Loucy (cell line): ENCODE data around the gene TBC1D12.

Experiments used
- H2AFZ ChIP-seq: fragments of 200-600 bp; sonication (generic); 2 replicates; pipeline ENCODE4 v1.6.0; 2016; ENCODE audit warnings: antibody characterized with exemption, mild to moderate bottlenecking, low read length, moderate library complexity
- H3F3A ChIP-seq: fragments of 200-600 bp; 2 replicates; pipeline ENCODE4 v1.6.0; 2016; ENCODE audit warnings: antibody characterized with exemption, low read depth, mild to moderate bottlenecking
- H3K27me3 ChIP-seq: fragments of 200-600 bp; sonication (generic); 2 replicates; pipeline ENCODE4 v1.6.1; 2014; ENCODE audit warnings: low read length, mild to moderate bottlenecking; ENCODE audit not compliant: insufficient read depth, poor library complexity, severe bottlenecking
- H3K36me3 ChIP-seq: fragments of 200-600 bp; sonication (generic); 2 replicates; pipeline ENCODE4 v1.6.1; 2016; ENCODE audit warnings: low read length; ENCODE audit not compliant: insufficient read depth
- H3K4me1 ChIP-seq: fragments of 200-600 bp; sonication (generic); 2 replicates; pipeline ENCODE4 v1.5.1; 2014; ENCODE audit warnings: low read length, mild to moderate bottlenecking; ENCODE audit not compliant: insufficient read depth, poor library complexity, severe bottlenecking
- H3K4me2 ChIP-seq: fragments of 200-600 bp; sonication (generic); 2 replicates; pipeline ENCODE4 v1.6.0; 2014; ENCODE audit warnings: antibody characterized with exemption, low read length, low read depth, mild to moderate bottlenecking; ENCODE audit not compliant: poor library complexity, severe bottlenecking
- H3K4me3 ChIP-seq: fragments of 200-600 bp; sonication (generic); 2 replicates; pipeline ENCODE4 v1.5.1; 2014; ENCODE audit warnings: low read length, mild to moderate bottlenecking, mixed read lengths; ENCODE audit not compliant: poor library complexity, severe bottlenecking
- H3K79me2 ChIP-seq: fragments of 200-600 bp; sonication (generic); 2 replicates; pipeline ENCODE4 v1.6.1; 2014; ENCODE audit warnings: low read length; ENCODE audit not compliant: insufficient read depth
- H3K9ac ChIP-seq: fragments of 200-600 bp; sonication (generic); 2 replicates; pipeline ENCODE4 v1.6.0; 2014; ENCODE audit warnings: mild to moderate bottlenecking, low read depth, low read length, moderate library complexity; ENCODE audit not compliant: poor library complexity, severe bottlenecking
- H3K9me2 ChIP-seq: fragments of 200-600 bp; sonication (generic); replicated peaks from 2 replicates; pipeline ENCODE4 v1.6.1; 2016; ENCODE audit warnings: low read depth, low read length, mixed read lengths
- H3K9me3 ChIP-seq: fragments of 200-600 bp; sonication (generic); 2 replicates; pipeline ENCODE4 v1.6.1; 2014; ENCODE audit warnings: mild to moderate bottlenecking, antibody characterized with exemption, low read length, low read depth; ENCODE audit not compliant: insufficient read depth
- H4K20me1 ChIP-seq: fragments of 200-600 bp; sonication (generic); 2 replicates; pipeline ENCODE4 v1.6.0; 2014; ENCODE audit warnings: antibody characterized with exemption, low read length, mild to moderate bottlenecking; ENCODE audit not compliant: insufficient read depth, poor library complexity, severe bottlenecking
- EZH2phosphoT487 ChIP-seq: fragments of 200-600 bp; IDR thresholded peaks from 2 replicates; pipeline ENCODE4 v1.6.1; 2018; ENCODE audit warnings: antibody characterized with exemption, mild to moderate bottlenecking, moderate library complexity, borderline replicate concordance
- TF ChIP-seq, protein P1 (sequence below): fragments of 200-600 bp; sonication (generic); conservative IDR thresholded peaks from 2 replicates; pipeline ENCODE4 v1.5.1; 2014; ENCODE audit warnings: mild to moderate bottlenecking, antibody characterized with exemption, low read length

Gene TBC1D12

DNA sequence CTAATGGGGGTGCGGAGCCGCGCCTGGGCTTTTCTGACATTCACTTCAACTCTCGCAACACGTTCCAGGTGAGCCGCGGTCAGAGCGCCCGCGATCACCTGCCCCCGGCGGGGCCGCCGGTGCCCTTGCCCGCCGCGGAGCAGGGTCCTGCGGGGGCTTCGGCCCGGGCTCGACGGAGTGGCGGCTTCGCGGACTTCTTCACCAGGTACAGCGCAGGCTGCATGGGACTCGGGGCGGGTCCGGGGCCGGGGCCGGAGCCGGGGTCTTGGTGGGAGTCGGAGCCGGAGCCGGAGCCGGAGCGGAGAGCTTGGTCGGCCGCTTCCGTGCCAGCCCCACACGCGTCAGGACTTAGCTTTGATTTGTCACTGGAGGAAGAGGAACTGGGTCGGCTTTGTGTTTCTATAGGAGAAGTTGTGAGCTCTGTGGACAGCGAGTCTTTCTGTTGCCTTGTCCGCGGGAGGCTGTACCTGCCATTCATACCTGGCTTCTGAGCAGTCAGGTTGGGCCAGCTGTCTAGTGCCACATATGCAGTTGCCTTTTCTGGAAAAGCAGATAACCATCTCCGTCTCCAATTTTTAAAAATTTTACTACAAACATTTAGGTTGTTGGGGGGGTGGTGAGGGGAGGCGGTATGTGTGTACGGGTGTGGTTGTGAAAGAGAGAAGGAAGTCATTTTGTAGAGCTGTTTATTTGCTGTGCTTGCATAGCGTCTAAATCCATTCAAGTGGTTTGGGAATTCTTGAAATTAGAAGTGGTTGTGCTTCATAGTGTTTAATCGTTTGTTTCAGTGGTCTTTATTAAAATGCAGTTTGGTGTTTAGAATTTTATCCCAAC, 1.3 kb downstream of the TBC1D12 start:
- Histone ChIP-seq H3K36me3 (no peaks in the 10 kb centered on the region), H3K27me3 (no peaks in the 10 kb centered on the region)
- TF ChIP-seq, protein P1, sequence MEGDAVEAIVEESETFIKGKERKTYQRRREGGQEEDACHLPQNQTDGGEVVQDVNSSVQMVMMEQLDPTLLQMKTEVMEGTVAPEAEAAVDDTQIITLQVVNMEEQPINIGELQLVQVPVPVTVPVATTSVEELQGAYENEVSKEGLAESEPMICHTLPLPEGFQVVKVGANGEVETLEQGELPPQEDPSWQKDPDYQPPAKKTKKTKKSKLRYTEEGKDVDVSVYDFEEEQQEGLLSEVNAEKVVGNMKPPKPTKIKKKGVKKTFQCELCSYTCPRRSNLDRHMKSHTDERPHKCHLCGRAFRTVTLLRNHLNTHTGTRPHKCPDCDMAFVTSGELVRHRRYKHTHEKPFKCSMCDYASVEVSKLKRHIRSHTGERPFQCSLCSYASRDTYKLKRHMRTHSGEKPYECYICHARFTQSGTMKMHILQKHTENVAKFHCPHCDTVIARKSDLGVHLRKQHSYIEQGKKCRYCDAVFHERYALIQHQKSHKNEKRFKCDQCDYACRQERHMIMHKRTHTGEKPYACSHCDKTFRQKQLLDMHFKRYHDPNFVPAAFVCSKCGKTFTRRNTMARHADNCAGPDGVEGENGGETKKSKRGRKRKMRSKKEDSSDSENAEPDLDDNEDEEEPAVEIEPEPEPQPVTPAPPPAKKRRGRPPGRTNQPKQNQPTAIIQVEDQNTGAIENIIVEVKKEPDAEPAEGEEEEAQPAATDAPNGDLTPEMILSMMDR, result no peak
- TF ChIP-seq EZH2phosphoT487, result no peak

DNA sequence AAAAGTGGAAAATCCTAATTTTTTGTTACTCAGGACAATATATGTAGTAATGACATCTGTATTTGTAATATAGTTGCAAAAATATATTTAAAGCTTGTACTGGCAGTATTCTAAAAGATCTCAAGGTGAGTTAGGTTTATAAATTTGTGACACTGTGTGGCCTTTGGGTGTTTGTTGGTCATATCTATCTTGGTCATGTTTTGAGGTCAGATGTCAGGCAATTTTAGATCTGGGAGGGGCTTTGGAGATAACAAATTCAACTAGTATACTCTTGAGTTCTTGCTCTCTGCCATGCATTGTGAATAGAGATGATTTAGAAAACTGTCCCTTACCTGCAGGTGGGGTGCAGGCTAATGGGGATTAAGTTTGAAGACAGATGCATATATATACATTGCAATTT, 3.1 kb downstream of the TBC1D12 start:
- TF ChIP-seq EZH2phosphoT487, result no peak
- TF ChIP-seq, protein P1, result no peak
- H3K79me2 ChIP-seq, result no peaks in the 10 kb centered on the region
- no peaks in the 10 kb centered on the region for H3K9me3 ChIP-seq
- H3K9me2 ChIP-seq, result no peaks in the 10 kb centered on the region
- H2AFZ ChIP-seq, result no peak overlapping the region
- no peaks in the 10 kb centered on the region for H3K4me1 ChIP-seq
- H4K20me1 ChIP-seq, result no peaks in the 10 kb centered on the region
- no peak overlapping the region for H3K4me2 ChIP-seq
- no peaks in the 10 kb centered on the region for H3K27me3 ChIP-seq
- H3K36me3 ChIP-seq, result no peaks in the 10 kb centered on the region
- H3F3A ChIP-seq, result no peaks in the 10 kb centered on the region
- H3K9ac ChIP-seq, result no peak overlapping the region
- no peak overlapping the region for H3K4me3 ChIP-seq

More for the DNA sequence above, 1.3 kb downstream of the TBC1D12 start:
- H3F3A ChIP-seq, result no peaks in the 10 kb centered on the region
- no peaks in the 10 kb centered on the region for H3K4me1 ChIP-seq
- H3K4me3 ChIP-seq, result no peak overlapping the region
- H2AFZ ChIP-seq, result no peak overlapping the region
- no peak overlapping the region for H3K9ac ChIP-seq
- no peaks in the 10 kb centered on the region for H4K20me1 ChIP-seq
- H3K79me2 ChIP-seq, result no peaks in the 10 kb centered on the region
- no peaks in the 10 kb centered on the region for H3K9me2 ChIP-seq
- no peak overlapping the region for H3K4me2 ChIP-seq
- no peaks in the 10 kb centered on the region for H3K9me3 ChIP-seq

DNA sequence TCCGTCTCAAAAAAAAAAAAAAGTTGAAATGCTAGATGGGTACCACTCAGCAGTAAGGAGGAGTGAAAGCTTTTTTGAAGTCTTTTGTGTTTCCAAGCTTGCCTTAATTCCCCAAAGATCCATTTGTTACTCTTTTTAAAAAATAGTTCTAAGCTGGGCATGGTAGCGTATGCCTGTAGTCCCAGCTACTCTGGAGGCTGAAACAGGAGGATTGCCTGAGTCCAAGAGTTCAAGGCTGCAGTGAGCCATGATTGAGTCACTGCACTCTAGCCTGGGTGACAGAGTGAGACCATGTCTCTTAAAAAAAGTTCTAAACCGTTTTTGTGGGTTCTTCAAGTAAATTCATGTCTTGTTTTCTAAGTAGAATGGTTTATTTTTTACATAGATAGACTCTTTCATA, 5.3 kb downstream of the TBC1D12 start:
- no peak for TF ChIP-seq EZH2phosphoT487
- TF ChIP-seq, protein P1, result no peak
- H3K79me2 ChIP-seq, result no peaks in the 10 kb centered on the region
- no peaks in the 10 kb centered on the region for H3K4me1 ChIP-seq
- no peaks in the 10 kb centered on the region for H3F3A ChIP-seq
- H3K4me2 ChIP-seq, result no peak overlapping the region
- no peak overlapping the region for H2AFZ ChIP-seq
- H3K9me3 ChIP-seq, result no peaks in the 10 kb centered on the region
- H3K36me3 ChIP-seq, result no peaks in the 10 kb centered on the region
- no peaks in the 10 kb centered on the region for H3K9me2 ChIP-seq
- H4K20me1 ChIP-seq, result no peaks in the 10 kb centered on the region
- no peak overlapping the region for H3K4me3 ChIP-seq
- H3K9ac ChIP-seq, result no peak overlapping the region
- no peaks in the 10 kb centered on the region for H3K27me3 ChIP-seq
